Transverse colon (tissue), 3 donors: ENCODE results near the gene ABTB2.

Experiments
- POLR2A ChIP-seq: fragments of 450-650 bp; IDR thresholded peaks from one replicate; pipeline ENCODE4 v1.6.1; 2016; ENCODE audit warnings: antibody characterized with exemption, mild to moderate bottlenecking, moderate library complexity
- TF ChIP-seq, protein P1 (sequence below), 5 experiments: fragments of 200-600 bp in 3 of 5; fragments of 450-650 bp in 2 of 5; sonication (generic) in 3 of 5; IDR thresholded peaks; 1 replicate in 2 of 5; 2 replicates in 3 of 5; pipeline ENCODE4 v1.5.1; 2016 to 2017; ENCODE audit warnings: antibody characterized with exemption in 5 of 5, inconsistent platforms in 3 of 5, mild to moderate bottlenecking in 2 of 5, moderate library complexity in 1 of 5

DNA sequence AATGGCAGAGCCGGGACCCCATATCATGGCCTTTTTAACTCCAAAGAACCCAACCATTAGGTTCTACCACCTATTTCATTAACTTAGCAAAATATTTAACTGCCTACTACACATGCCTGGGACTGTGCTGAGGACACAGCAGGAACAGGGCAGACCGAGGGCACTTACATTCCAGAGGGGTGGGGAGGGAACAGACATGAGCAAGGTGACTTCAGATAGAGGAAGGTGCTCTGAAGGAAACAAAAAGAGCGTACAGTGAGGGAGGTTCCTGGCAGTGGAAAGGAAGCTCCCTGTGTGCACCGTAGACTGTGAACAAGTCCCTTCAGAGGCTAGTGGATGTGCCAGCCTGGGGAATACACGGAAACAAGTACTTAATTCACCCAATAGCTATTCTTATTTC lies 169.6 kb downstream of the ABTB2 start:
- TF ChIP-seq, protein P1, sequence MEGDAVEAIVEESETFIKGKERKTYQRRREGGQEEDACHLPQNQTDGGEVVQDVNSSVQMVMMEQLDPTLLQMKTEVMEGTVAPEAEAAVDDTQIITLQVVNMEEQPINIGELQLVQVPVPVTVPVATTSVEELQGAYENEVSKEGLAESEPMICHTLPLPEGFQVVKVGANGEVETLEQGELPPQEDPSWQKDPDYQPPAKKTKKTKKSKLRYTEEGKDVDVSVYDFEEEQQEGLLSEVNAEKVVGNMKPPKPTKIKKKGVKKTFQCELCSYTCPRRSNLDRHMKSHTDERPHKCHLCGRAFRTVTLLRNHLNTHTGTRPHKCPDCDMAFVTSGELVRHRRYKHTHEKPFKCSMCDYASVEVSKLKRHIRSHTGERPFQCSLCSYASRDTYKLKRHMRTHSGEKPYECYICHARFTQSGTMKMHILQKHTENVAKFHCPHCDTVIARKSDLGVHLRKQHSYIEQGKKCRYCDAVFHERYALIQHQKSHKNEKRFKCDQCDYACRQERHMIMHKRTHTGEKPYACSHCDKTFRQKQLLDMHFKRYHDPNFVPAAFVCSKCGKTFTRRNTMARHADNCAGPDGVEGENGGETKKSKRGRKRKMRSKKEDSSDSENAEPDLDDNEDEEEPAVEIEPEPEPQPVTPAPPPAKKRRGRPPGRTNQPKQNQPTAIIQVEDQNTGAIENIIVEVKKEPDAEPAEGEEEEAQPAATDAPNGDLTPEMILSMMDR (IDR thresholded peaks at IDR 0.05), result no peak
- no peak for TF ChIP-seq POLR2A
